Gastroesophageal sphincter (tissue), 4 donors: ENCODE data around the gene BPIFA2. TPM values are rescaled to one million over a fixed set of nuclear protein-coding genes. Genes with fewer than 3 reads are reported as not detected.

ENCODE experiments used
- ATAC-seq: fragments of 150-250 bp; one replicate; pipeline ENCODE4 v1.9.1; 2016; ENCODE audit warnings: mild to moderate bottlenecking, moderate library complexity
- H3K27ac ChIP-seq, 4 donors: fragments of 200-600 bp; sonication (generic) in 3 of 4; 1 replicate in 3 of 4; 2 replicates in 1 of 4; pipeline ENCODE4 v1.5.1; 2016 to 2019
- H3K27me3 ChIP-seq: fragments of 200-600 bp; sonication (generic); one replicate; pipeline ENCODE4 v1.5.1; 2019
- H3K36me3 ChIP-seq, 2 donors: fragments of 200-600 bp; sonication (generic); one replicate each; pipeline ENCODE4 v1.5.1; 2019; ENCODE audit warnings: control low read depth in 1 of 2
- H3K4me1 ChIP-seq, 3 donors: fragments of 200-600 bp; sonication (generic); 1 replicate in 2 of 3; 2 replicates in 1 of 3; pipeline ENCODE4 v1.5.1; 2016 to 2019; ENCODE audit warnings: control low read depth in 2 of 3
- H3K4me3 ChIP-seq, 2 donors: fragments of 200-600 bp; sonication (generic); one replicate each; pipeline ENCODE4 v1.5.1; 2019; ENCODE audit warnings: mild to moderate bottlenecking in 1 of 2, moderate library complexity in 1 of 2
- H3K9me3 ChIP-seq, 3 donors: fragments of 200-600 bp; sonication (generic); one replicate each; pipeline ENCODE4 v1.5.1; 2017 to 2019; ENCODE audit warnings: control low read depth in 2 of 3
- CTCF ChIP-seq, 4 experiments: fragments of 200-600 bp in 2 of 4; fragments of 450-650 bp in 2 of 4; sonication (generic) in 1 of 4; IDR thresholded peaks; one replicate each; pipeline ENCODE4 v1.5.1; 2017 to 2019; ENCODE audit warnings: antibody characterized with exemption in 4 of 4, mild to moderate bottlenecking in 2 of 4, moderate library complexity in 2 of 4
- EP300 ChIP-seq: sonication (generic); formaldehyde crosslinking; IDR thresholded peaks from one replicate; pipeline ENCODE4 v1.6.1; 2017; ENCODE audit warnings: antibody characterized with exemption, mild to moderate bottlenecking
- POLR2A ChIP-seq, 2 donors: fragments of 450-650 bp; IDR thresholded peaks; one replicate each; pipeline ENCODE4 v1.6.1; 2017; ENCODE audit warnings: antibody characterized with exemption in 2 of 2, mild to moderate bottlenecking in 2 of 2, moderate library complexity in 1 of 2
- POLR2AphosphoS5 ChIP-seq: sonication (generic); formaldehyde crosslinking; IDR thresholded peaks from one replicate; pipeline ENCODE4 v1.6.1; 2017; ENCODE audit warnings: antibody characterized with exemption
- WGBS, 2 donors: methylation state at CpG; one replicate each; pipeline ENCODE4 v1.1.5; 2018; ENCODE audit warnings: low coverage in 1 of 2; 5-methylcytosine and 5-hydroxymethylcytosine counted together
- total RNA-seq, 4 donors: library from RNA; depleted of rRNA; stranded (reverse); fragments of >200 nt; gene quantifications; one replicate each; pipeline ENCODE4 v1.1.0, GENCODE V29; 2016

BPIFA2 gene
- total RNA-seq, 4 donors from 2014 or later, result 0.42 to 2.0 TPM; not detected in 2

DNA sequence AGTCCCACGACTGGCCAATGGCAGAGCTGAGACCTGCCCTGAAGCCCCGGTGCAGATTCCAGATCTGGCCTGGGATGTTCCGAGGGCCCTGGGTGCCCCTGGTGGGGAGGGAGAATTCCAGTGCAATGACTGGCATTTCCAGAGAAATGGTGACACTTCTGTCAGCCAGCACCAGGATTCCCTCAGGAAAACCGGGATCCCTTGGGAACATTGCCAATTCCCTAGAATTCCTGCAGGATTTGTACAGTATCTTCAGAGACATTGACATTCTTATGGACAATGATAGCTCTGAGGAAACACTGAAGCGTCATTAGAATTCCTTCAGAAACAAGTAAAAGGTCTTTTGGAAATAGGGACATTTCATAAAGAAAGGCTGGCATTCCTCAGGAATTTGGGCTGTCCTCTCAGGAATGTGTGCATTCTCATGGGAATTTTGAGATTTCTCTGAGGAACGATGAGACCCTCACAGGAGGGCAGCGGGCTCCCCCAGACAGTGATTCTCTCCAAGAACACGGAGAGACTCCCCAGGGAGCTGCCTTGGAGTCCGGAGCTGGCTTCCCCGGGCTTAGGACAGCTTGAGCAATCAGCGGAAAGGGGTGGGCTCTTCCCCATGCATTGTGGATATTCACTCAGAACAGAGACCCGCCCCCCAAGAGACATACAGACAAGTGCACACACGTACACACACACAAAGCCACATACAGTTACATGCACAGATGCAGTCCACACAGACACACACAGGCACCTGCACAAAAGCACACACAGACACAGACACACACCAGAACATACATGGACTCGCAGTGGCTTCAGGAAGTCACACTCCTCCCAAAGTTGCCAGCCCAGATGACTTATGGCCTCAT lies 35.2 kb upstream of the BPIFA2 start:
- Histone ChIP-seq H3K27ac (no peak overlapping the region), H3K36me3 (no peaks in the 10 kb centered on the region), H3K9me3 (no peaks in the 10 kb centered on the region), H3K4me3 (no peak overlapping the region), H3K27me3 (peaks cover 49% of the 10 kb centered on the region), H3K4me1 (no peaks in the 10 kb centered on the region)
- 38 to 40% methylated on average over 3 to 6 of the region's 14 CpGs for WGBS, 2 donors
- TF ChIP-seq EP300 (no peak), POLR2AphosphoS5 (no peak), CTCF (IDR thresholded peaks at IDR 0.05) (no peak), POLR2A (IDR thresholded peaks at IDR 0.05) (no peak)
- no peak for ATAC-seq

DNA sequence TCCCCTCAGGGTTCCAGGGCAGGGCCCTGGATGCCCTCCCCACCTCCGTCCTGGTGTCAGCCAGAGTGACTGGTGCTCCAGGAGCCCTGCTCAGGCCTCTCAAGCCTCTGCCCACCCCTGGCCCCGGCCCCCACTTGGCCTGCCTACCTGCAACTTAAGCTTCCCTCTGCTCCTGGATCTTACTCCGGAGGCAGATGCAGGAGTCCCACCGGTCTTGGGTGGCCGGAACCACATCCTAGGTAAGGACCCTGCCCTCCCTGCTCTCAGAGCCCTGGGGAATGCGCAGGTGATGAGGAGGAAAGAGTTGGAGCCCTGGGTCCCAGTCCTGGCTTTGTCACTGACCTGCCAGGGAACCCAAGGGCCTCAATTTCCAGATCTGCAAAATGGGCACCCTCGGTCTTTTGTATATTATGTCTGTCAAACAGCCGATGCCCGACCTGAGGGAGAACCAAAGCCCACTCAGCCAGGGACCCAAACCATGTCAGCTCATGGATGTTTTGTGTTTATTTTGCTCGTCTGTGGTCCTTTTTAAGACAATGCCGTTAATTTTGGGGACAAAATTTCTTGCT lies 34.5 kb upstream of the BPIFA2 start:
- Histone ChIP-seq H3K27me3 (peaks cover 49% of the 10 kb centered on the region), H3K9me3 (peaks cover 0 to 5% (median 0%) of the 10 kb centered on the region in 3 donors), H3K4me3 (no peak overlapping the region), H3K4me1 (no peaks in the 10 kb centered on the region), H3K27ac (no peak overlapping the region), H3K36me3 (no peaks in the 10 kb centered on the region)
- 79% methylated on average over 6 of the region's 11 CpGs; no CpG with 5 or more reads in 1 of the 2 donors for WGBS, 2 donors
- no peak for ATAC-seq
- TF ChIP-seq POLR2A (IDR thresholded peaks at IDR 0.05) (no peak), POLR2AphosphoS5 (no peak), EP300 (no peak), CTCF (IDR thresholded peaks at IDR 0.05) (no peak)

- WGBS, 2 donors, result 74 to 78% methylated on average over 3 of the region's 3 CpGs
- no peaks in the 10 kb centered on the region for H3K4me1 ChIP-seq
- H3K27ac ChIP-seq, result no peak overlapping the region
- no peak overlapping the region for H3K4me3 ChIP-seq
- H3K36me3 ChIP-seq, result no peaks in the 10 kb centered on the region
- no peak for TF ChIP-seq EP300
- TF ChIP-seq POLR2AphosphoS5, result no peak
- no peak for TF ChIP-seq POLR2A (IDR thresholded peaks at IDR 0.05)
- TF ChIP-seq CTCF (IDR thresholded peaks at IDR 0.05), result no peak
- no peak for ATAC-seq
- peaks cover 37% of the 10 kb centered on the region for H3K27me3 ChIP-seq
- peaks cover 0 to 7% (median 0%) of the 10 kb centered on the region in 3 donors for H3K9me3 ChIP-seq
Observed at GRCh38 chr20:33137195-33137594, 30.8 kb upstream of the BPIFA2 start.

GRCh38 chr20:33139467-33139866 lies 28.5 kb upstream of the BPIFA2 start:
- no peaks in the 10 kb centered on the region for H3K4me1 ChIP-seq
- ATAC-seq, result no peak

More at GRCh38 chr20:33139467-33139866, 28.5 kb upstream of the BPIFA2 start:
- Histone ChIP-seq H3K27ac (no peak overlapping the region), H3K4me3 (no peak overlapping the region), H3K27me3 (peaks cover 20% of the 10 kb centered on the region), H3K9me3 (peaks cover 0 to 13% (median 0%) of the 10 kb centered on the region in 3 donors), H3K36me3 (no peaks in the 10 kb centered on the region)
- TF ChIP-seq EP300, result no peak
- no peak for TF ChIP-seq POLR2A (IDR thresholded peaks at IDR 0.05)
- no peak for TF ChIP-seq CTCF (IDR thresholded peaks at IDR 0.05)
- TF ChIP-seq POLR2AphosphoS5, result no peak
